Ishikawa (cell line): ENCODE results near the gene TNKS1BP1.

ENCODE experiments used
- CEBPB ChIP-seq: IDR thresholded peaks from 2 replicates; pipeline ENCODE4 v1.6.1; 2012
- CREB1 ChIP-seq: IDR thresholded peaks from 2 replicates; pipeline ENCODE4 v1.6.1; 2012; ENCODE audit warnings: low read depth
- EGR1 ChIP-seq: IDR thresholded peaks from 2 replicates; pipeline ENCODE4 v1.6.1; 2012
- EP300 ChIP-seq: IDR thresholded peaks from 2 replicates; pipeline ENCODE4 v1.6.1; 2012; ENCODE audit warnings: borderline replicate concordance
- FOXM1 ChIP-seq: IDR thresholded peaks from 2 replicates; pipeline ENCODE4 v1.6.1; 2012; ENCODE audit warnings: low read depth, borderline replicate concordance
- MAX ChIP-seq: IDR thresholded peaks from 2 replicates; pipeline ENCODE4 v1.6.1; 2012
- NFIC ChIP-seq: IDR thresholded peaks from 2 replicates; pipeline ENCODE4 v1.6.1; 2012
- RAD21 ChIP-seq: IDR thresholded peaks from 2 replicates; pipeline ENCODE4 v1.6.1; 2012; ENCODE audit warnings: low read depth
- TAF1 ChIP-seq: IDR thresholded peaks from 2 replicates; pipeline ENCODE4 v1.6.1; 2012; ENCODE audit warnings: low read depth, mild to moderate bottlenecking
- TCF12 ChIP-seq: IDR thresholded peaks from 2 replicates; pipeline ENCODE4 v1.6.1; 2012; ENCODE audit warnings: low read depth
- TEAD4 ChIP-seq: IDR thresholded peaks from 2 replicates; pipeline ENCODE4 v1.6.1; 2012
- YY1 ChIP-seq: IDR thresholded peaks from 2 replicates; pipeline ENCODE4 v1.6.1; 2012; ENCODE audit warnings: low read depth
- ZBTB7A ChIP-seq: IDR thresholded peaks from 2 replicates; pipeline ENCODE4 v1.6.1; 2012; ENCODE audit warnings: low read depth
- TF ChIP-seq, protein P1 (sequence below): IDR thresholded peaks from 2 replicates; pipeline ENCODE4 v1.6.1; 2012; ENCODE audit warnings: low read depth, mild to moderate bottlenecking
- TF ChIP-seq, protein P2 (sequence below): IDR thresholded peaks from 2 replicates; pipeline ENCODE4 v1.6.1; 2012

The TNKS1BP1 gene

DNA sequence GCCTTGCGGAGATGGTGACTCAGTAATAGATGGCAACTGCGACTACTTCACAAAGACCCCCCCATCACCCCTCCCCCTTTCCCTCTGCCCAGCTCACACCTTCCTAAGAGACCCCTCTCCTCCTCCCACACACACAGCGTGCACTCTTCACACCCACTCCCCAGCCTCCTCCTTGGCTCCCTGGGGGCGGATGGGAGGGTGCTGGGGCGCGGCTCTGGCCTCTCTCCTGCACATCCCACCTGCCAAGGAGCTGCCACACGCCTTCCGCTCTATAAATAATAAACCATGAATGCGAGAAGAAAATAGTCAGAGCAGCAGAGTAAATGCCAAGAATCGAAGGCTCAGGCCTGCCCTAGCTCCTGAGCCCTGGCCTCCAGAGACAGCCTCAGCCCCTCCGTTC, 17.9 kb upstream of the TNKS1BP1 start:
- TF ChIP-seq EGR1 (no peak), FOXM1 (no peak), RAD21 (no peak), EP300 (no peak), TAF1 (no peak), TEAD4 (no peak), CREB1 (no peak), YY1 (no peak), TCF12 (no peak), CEBPB (no peak), MAX (no peak), NFIC (no peak), ZBTB7A (no peak)
- TF ChIP-seq, protein P1, sequence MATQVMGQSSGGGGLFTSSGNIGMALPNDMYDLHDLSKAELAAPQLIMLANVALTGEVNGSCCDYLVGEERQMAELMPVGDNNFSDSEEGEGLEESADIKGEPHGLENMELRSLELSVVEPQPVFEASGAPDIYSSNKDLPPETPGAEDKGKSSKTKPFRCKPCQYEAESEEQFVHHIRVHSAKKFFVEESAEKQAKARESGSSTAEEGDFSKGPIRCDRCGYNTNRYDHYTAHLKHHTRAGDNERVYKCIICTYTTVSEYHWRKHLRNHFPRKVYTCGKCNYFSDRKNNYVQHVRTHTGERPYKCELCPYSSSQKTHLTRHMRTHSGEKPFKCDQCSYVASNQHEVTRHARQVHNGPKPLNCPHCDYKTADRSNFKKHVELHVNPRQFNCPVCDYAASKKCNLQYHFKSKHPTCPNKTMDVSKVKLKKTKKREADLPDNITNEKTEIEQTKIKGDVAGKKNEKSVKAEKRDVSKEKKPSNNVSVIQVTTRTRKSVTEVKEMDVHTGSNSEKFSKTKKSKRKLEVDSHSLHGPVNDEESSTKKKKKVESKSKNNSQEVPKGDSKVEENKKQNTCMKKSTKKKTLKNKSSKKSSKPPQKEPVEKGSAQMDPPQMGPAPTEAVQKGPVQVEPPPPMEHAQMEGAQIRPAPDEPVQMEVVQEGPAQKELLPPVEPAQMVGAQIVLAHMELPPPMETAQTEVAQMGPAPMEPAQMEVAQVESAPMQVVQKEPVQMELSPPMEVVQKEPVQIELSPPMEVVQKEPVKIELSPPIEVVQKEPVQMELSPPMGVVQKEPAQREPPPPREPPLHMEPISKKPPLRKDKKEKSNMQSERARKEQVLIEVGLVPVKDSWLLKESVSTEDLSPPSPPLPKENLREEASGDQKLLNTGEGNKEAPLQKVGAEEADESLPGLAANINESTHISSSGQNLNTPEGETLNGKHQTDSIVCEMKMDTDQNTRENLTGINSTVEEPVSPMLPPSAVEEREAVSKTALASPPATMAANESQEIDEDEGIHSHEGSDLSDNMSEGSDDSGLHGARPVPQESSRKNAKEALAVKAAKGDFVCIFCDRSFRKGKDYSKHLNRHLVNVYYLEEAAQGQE: no peak
- TF ChIP-seq, protein P2, sequence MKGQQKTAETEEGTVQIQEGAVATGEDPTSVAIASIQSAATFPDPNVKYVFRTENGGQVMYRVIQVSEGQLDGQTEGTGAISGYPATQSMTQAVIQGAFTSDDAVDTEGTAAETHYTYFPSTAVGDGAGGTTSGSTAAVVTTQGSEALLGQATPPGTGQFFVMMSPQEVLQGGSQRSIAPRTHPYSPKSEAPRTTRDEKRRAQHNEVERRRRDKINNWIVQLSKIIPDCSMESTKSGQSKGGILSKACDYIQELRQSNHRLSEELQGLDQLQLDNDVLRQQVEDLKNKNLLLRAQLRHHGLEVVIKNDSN: no peak

DNA sequence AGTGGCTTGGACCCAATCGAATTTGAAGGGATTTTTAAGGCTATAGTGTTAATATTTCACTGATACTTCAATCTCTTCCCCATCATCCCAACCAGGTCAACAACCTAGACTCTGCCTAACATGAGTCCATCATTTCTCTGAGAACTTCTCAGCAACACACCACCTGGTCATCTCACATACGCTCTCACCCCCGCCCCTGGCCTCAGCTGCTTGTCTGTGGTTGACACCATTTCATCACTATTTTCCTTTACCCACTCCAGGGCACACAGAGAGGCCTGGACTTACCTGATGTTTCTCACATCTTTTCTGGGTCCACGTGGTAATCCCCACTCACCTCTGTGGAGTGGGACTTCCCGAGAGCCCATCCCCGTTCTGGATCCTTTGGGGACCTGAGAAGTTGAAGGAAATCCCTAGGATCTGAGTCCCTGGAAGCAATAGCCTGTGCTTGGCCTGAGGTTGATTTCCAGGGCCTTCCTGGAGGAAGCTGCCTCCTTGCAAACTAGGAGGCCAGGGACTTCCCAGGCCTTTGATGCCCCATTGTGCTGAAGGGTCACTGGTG, 16.6 kb upstream of the TNKS1BP1 start:
- TF ChIP-seq TEAD4 (no peak), EGR1 (no peak), EP300 (no peak)

GRCh38 chr11:57340039-57340615, 15.4 kb upstream of the TNKS1BP1 start:
- TF ChIP-seq CEBPB: no peak
- TF ChIP-seq RAD21: peak; percentile 31

DNA sequence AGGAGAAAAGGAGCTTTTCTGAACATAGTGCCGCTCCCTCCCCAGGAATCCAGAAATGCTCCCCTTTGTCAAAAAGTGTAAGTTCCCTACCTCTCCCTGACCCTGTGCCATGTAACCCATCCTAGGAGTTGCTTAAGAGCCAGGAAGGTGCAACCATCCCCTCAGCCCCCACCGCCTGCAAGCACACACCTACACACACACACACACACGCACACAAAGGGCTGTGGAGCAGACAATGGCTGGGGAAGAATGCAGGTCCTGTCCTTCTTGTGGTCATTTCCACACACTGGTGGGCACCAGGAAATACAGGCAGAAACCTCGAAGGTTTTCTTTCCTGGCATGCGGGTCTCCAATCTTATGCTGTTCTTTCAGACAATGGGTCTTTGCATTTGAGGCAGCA, 14.6 kb upstream of the TNKS1BP1 start:
- TF ChIP-seq EGR1: no peak
- no peak for TF ChIP-seq NFIC
- TF ChIP-seq TEAD4: no peak
- TF ChIP-seq, protein P2: no peak
- TF ChIP-seq CEBPB: no peak
- no peak for TF ChIP-seq YY1
- TF ChIP-seq MAX: no peak
- TF ChIP-seq, protein P1: no peak
- TF ChIP-seq ZBTB7A: no peak
- no peak for TF ChIP-seq CREB1
- no peak for TF ChIP-seq TAF1
- TF ChIP-seq EP300: no peak
- no peak for TF ChIP-seq RAD21

- no peak for TF ChIP-seq CREB1
Measured at GRCh38 chr11:57338142-57338541, 13.4 kb upstream of the TNKS1BP1 start, which contains the start of gene P2RX3. P2RX3 (plus strand) TSS chr11:57338352; CDS start chr11:57338551, 199 bp downstream.

DNA sequence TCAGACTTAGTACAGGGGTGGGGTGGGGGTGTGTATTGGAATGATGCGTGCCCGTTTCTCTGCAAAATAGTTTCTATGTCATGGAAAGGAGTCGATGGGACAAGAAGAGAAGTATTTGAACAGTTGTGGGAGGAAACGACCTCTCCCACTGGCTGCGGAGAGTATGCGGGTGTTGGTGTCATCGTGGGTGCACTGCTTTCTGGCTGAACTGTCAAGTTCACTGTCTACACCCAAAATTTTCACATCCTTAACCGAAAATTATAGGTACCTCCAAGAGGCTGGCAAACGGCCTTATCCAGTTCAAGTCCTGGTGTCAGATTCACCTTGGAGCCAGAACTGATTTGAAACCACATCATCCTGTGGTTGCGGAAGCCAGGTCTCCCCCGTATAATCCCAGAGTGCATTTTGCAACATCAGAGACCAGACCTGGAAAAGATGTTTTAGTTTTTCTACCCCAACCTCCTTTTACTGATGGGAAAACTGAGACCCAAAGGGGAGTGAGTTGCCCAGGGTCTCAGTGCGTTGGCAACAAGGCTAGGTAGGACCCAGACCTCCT, 11.4 kb upstream of the TNKS1BP1 start:
- TF ChIP-seq ZBTB7A (no peak), EGR1 (no peak), CEBPB (no peak), TEAD4 (no peak), EP300 (no peak), NFIC (no peak), TCF12 (no peak), MAX (no peak), TAF1 (no peak), YY1 (no peak), CREB1 (no peak), RAD21 (no peak), FOXM1 (no peak)
- TF ChIP-seq, protein P2: no peak
- TF ChIP-seq, protein P1: no peak
